Smooth muscle cell (in vitro differentiated cells): Measurements from ENCODE around the gene CHST8. TPM values are rescaled to one million over a fixed set of nuclear protein-coding genes. Genes with fewer than 3 reads are reported as not detected.

Experiments
- DNase-seq: peaks from one replicate; lab custom pipeline; 2025; ENCODE audit not compliant: unreplicated experiment; lab: John Stamatoyannopoulos, UW
- H2AFZ ChIP-seq: fragments of 200-600 bp; sonication (generic); 2 replicates; pipeline ENCODE4 v1.6.0; 2016; ENCODE audit warnings: antibody characterized with exemption, low read depth, mild to moderate bottlenecking
- H3F3A ChIP-seq: fragments of 200-600 bp; sonication (generic); 2 replicates; pipeline ENCODE4 v1.6.0; 2017; ENCODE audit warnings: antibody characterized with exemption, low read depth
- H3K27ac ChIP-seq: fragments of 200-600 bp; sonication (generic); 2 replicates; pipeline ENCODE4 v1.5.1; 2016; ENCODE audit warnings: low read depth, mild to moderate bottlenecking
- H3K27me3 ChIP-seq: fragments of 200-600 bp; sonication (generic); 2 replicates; pipeline ENCODE4 v1.6.1; 2016; ENCODE audit warnings: low read depth, mild to moderate bottlenecking
- H3K36me3 ChIP-seq: fragments of 200-600 bp; sonication (generic); 2 replicates; pipeline ENCODE4 v1.5.1; 2016; ENCODE audit warnings: low read depth
- H3K4me1 ChIP-seq: fragments of 200-600 bp; sonication (generic); 2 replicates; pipeline ENCODE4 v1.5.1; 2016; ENCODE audit warnings: low read depth
- H3K4me2 ChIP-seq: fragments of 200-600 bp; sonication (generic); 2 replicates; pipeline ENCODE4 v1.6.0; 2016; ENCODE audit warnings: mild to moderate bottlenecking
- H3K4me3 ChIP-seq: fragments of 200-600 bp; sonication (generic); 2 replicates; pipeline ENCODE4 v1.5.1; 2016; ENCODE audit warnings: mild to moderate bottlenecking
- H3K79me2 ChIP-seq: fragments of 200-600 bp; sonication (generic); 2 replicates; pipeline ENCODE4 v1.6.0; 2016; ENCODE audit warnings: low read depth, mild to moderate bottlenecking
- H3K9ac ChIP-seq: fragments of 200-600 bp; sonication (generic); 2 replicates; pipeline ENCODE4 v1.6.0; 2016; ENCODE audit warnings: low read depth
- H3K9me3 ChIP-seq: fragments of 200-600 bp; sonication (generic); replicated peaks from 2 replicates; pipeline ENCODE4 v1.5.1; 2016; ENCODE audit warnings: low read depth
- H4K20me1 ChIP-seq: fragments of 200-600 bp; sonication (generic); 2 replicates; pipeline ENCODE4 v1.6.0; 2016; ENCODE audit warnings: low read depth
- CTCF ChIP-seq: fragments of 200-600 bp; sonication (generic); IDR thresholded peaks from 2 replicates; pipeline ENCODE4 v1.5.1; 2017; ENCODE audit warnings: borderline replicate concordance, mild to moderate bottlenecking, antibody characterized with exemption; ENCODE audit not compliant: insufficient read depth, poor library complexity, severe bottlenecking
- WGBS: methylation state at CpG from one replicate; pipeline ENCODE4 v1.1.7; 2016; ENCODE audit warnings: low lambda C conversion rate; 5-methylcytosine and 5-hydroxymethylcytosine counted together
- polyA plus RNA-seq: library from polyadenylated mRNA; unstranded; fragments of >200 nt; fragmentation: Nextera tagmentation; extraction: Ambion mirVana; gene quantifications from 2 replicates; pipeline ENCODE4 v1.2.1, GENCODE V29; 2016
- total RNA-seq: library from RNA; depleted of rRNA; stranded (reverse); fragments of >200 nt; gene quantifications from 2 replicates; pipeline ENCODE4 v1.2.3, GENCODE V29; 2014

The CHST8 gene
- total and polyA plus RNA-seq, 2 experiments from 2014 or later: not detected

DNA sequence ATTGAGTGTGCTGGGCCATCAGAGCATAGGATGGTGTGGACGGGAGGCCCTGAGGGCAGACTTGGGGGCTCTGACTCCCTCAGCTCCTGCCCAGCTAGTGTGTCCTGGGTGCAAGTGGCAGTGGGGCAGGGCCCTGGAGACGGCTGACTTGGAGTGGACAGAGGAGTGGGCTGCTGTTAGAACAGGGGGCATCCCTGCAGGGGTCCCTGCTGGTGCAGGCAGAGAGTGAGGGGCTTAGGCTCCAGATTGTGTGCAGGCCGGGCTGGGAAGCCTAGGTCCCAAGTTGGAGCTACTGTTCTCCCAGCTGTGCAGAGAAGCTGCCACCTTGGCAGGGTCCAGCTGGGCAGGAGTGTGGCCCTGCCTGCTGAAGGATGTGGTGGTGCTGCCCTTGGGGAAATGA, 183.6 kb downstream of the CHST8 start:
- Histone ChIP-seq H3K4me2 (no peak overlapping the region), H4K20me1 (peaks cover 92% of the 10 kb centered on the region), H3K27ac (no peak overlapping the region), H3K9me3 (no peaks in the 10 kb centered on the region), H2AFZ (no peak overlapping the region), H3K9ac (no peak overlapping the region), H3F3A (no peaks in the 10 kb centered on the region), H3K79me2 (peaks cover 21% of the 10 kb centered on the region), H3K4me1 (no peaks in the 10 kb centered on the region), H3K27me3 (no peaks in the 10 kb centered on the region), H3K4me3 (no peak overlapping the region), H3K36me3 (no peaks in the 10 kb centered on the region)
- TF ChIP-seq CTCF: no peak
- 92% methylated on average over 3 of the region's 3 CpGs for WGBS
- DNase-seq: no peak

DNA sequence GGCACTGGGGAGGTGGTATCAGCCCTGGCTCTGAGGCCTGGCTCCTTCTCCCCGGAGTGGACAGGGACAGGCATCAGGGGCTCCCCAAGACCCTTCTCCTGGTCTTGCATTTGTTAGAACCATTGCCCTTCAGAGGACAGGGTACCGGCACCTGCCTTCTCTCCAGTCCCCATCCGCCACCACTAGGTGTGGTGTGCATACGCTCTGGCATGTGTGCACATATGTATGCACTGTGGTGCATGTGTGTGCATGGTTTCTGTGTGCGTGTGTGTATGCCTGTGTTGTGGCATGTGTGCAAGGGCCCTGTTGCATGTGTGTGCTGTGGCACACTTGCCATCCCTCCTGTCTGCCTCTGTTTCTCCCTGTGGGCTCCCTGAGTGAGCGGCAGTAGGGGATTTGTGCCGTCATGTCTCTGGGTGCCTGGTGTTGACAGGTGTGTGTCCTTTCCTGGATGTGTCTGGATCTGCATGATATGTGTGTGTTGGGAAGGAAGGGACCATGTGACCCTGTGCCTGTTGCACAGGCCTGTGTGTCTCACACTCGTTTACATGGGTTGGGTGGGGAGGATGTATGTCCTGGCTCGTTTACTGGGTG, 184.2 kb downstream of the CHST8 start:
- no peak overlapping the region for H3K9ac ChIP-seq
- peaks cover 15% of the 10 kb centered on the region for H3K79me2 ChIP-seq
- no peak overlapping the region for H2AFZ ChIP-seq
- no peak overlapping the region for H3K4me2 ChIP-seq
- WGBS: 96% methylated on average over 9 of the region's 9 CpGs
- no peaks in the 10 kb centered on the region for H3F3A ChIP-seq
- H3K9me3 ChIP-seq: no peaks in the 10 kb centered on the region
- no peaks in the 10 kb centered on the region for H3K4me1 ChIP-seq
- no peak overlapping the region for H3K27ac ChIP-seq
- TF ChIP-seq CTCF: no peak
- no peak for DNase-seq
- no peaks in the 10 kb centered on the region for H3K27me3 ChIP-seq
- H4K20me1 ChIP-seq: peaks cover 90% of the 10 kb centered on the region
- H3K4me3 ChIP-seq: no peak overlapping the region
- no peaks in the 10 kb centered on the region for H3K36me3 ChIP-seq

GRCh38 chr19:33806434-33806881, 184.7 kb downstream of the CHST8 start:
- Histone ChIP-seq H3K9ac (no peak overlapping the region), H3K9me3 (no peaks in the 10 kb centered on the region), H2AFZ (no peak overlapping the region), H3K79me2 (peaks cover 9% of the 10 kb centered on the region), H4K20me1 (peaks cover 85% of the 10 kb centered on the region), H3K4me1 (no peaks in the 10 kb centered on the region), H3K27ac (no peak overlapping the region), H3K4me2 (no peak overlapping the region), H3K27me3 (no peaks in the 10 kb centered on the region), H3K4me3 (no peak overlapping the region), H3K36me3 (no peaks in the 10 kb centered on the region), H3F3A (no peaks in the 10 kb centered on the region)
- 88% methylated on average over 6 of the region's 8 CpGs for WGBS
- no peak for TF ChIP-seq CTCF
- DNase-seq: no peak

DNA sequence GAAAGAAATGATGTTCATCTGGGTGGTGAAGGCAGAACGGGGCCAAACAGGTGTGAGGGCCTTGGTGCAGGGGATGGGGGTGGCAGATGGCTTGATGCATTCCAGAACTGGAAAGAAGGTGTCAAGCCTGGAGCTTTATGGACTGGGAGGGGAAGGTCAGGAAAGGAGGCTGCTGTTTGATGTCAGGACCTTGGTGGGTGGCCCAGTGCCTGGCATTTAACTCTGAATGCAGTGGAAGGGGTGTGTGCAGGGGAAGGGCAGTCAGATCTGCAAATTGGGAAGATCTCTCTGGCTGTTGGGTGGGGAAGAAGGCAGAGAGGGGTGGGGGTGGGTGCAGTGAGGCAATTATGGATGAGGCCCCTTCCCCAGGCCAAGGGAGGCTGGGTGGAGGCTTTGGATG, 186.6 kb downstream of the CHST8 start:
- 83% methylated on average over 1 of the region's 1 CpG for WGBS
- Histone ChIP-seq H3K27ac (no peak overlapping the region), H3K9ac (no peak overlapping the region), H2AFZ (no peak overlapping the region), H3F3A (no peaks in the 10 kb centered on the region), H3K4me2 (no peak overlapping the region), H3K27me3 (no peaks in the 10 kb centered on the region), H3K9me3 (no peaks in the 10 kb centered on the region), H3K4me3 (no peak overlapping the region), H3K4me1 (no peaks in the 10 kb centered on the region), H3K79me2 (peaks cover 3% of the 10 kb centered on the region), H3K36me3 (no peaks in the 10 kb centered on the region), H4K20me1 (peaks cover 66% of the 10 kb centered on the region)
- no peak for TF ChIP-seq CTCF
- no peak for DNase-seq
